Activated naive CD8-positive, alpha-beta T cell treated with anti-CD3 and anti-CD28 coated beads, Interleukin-2, amount 10 ng/mL, durations not matched to agents 7 days and 5 days (primary cell): Measurements from ENCODE around the gene SPEF1. TPM values are rescaled to one million over a fixed set of nuclear protein-coding genes. Genes with fewer than 3 reads are reported as not detected.

Experiments used
- ATAC-seq: fragments of 150-1000 bp; cut with Tn5 transposase; one replicate; pipeline ENCODE4 v1.10.0; 2021; ENCODE audit warnings: low read depth, moderate library complexity
- POLR2A ChIA-PET: fragments of 350-600 bp; sonication (Branson Sonifier 250); formaldehyde crosslinking; loops from one replicate; lab custom pipeline; 2021; ENCODE audit warnings: antibody characterized with exemption; lab: Charles Lee
- DNase-seq: peaks from one replicate; pipeline ENCODE4 v3.0.0; 2021
- H3K27ac Mint-ChIP-seq: one replicate; pipeline ENCODE4 v1.8.0; 2022; ENCODE audit warnings: mild to moderate bottlenecking, mixed read lengths
- H3K27me3 Mint-ChIP-seq: one replicate; pipeline ENCODE4 v1.8.0; 2022; ENCODE audit warnings: mild to moderate bottlenecking, moderate library complexity, mixed read lengths
- H3K36me3 Mint-ChIP-seq: one replicate; pipeline ENCODE4 v1.8.0; 2021; ENCODE audit warnings: mild to moderate bottlenecking, mixed read lengths
- H3K4me1 Mint-ChIP-seq: one replicate; pipeline ENCODE4 v1.8.0; 2021; ENCODE audit warnings: mixed read lengths
- H3K4me3 Mint-ChIP-seq: one replicate; pipeline ENCODE4 v1.8.0; 2022; ENCODE audit warnings: mild to moderate bottlenecking, moderate library complexity, mixed read lengths
- H3K9me3 Mint-ChIP-seq: one replicate; pipeline ENCODE4 v1.8.0; 2021; ENCODE audit warnings: mixed read lengths
- total RNA-seq, 2 experiments: library from RNA; stranded (reverse); gene quantifications; one replicate each; pipeline ENCODE4 v1.2.3, GENCODE V29; 2021

Gene SPEF1
- total RNA-seq, 2 experiments from 2014 or later = not detected

GRCh38 chr20:3802524-3803239 lies 21.4 kb upstream of the SPEF1 start:
- Mint-ChIP-seq H3K4me3 (no peak overlapping the region), H3K36me3 (peaks cover 58% of the 10 kb centered on the region), H3K27ac (peak overlapping the region; percentile 71), H3K4me1 (peaks cover 59% of the 10 kb centered on the region), H3K27me3 (no peaks in the 10 kb centered on the region), H3K9me3 (no peaks in the 10 kb centered on the region)
- POLR2A ChIA-PET = no interaction called here
- no peak for DNase-seq
- ATAC-seq = no peak

DNA sequence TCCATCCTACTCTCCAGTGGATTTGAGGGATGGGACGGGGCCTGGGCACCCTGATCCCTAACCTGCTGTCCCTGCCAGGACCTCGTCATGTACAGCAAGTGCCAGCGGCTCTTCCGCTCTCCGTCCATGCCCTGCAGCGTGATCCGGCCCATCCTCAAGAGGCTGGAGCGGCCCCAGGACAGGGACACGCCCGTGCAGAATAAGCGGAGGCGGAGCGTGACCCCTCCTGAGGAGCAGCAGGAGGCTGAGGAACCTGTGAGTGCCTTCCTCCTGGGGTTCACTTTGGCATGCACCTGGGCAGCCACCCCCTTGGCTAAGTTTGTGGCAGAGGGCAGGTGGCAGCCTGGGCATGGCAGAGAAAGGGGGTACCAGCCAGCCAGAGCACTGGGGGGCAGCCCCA lies 20.6 kb upstream of the SPEF1 start:
- H3K36me3 Mint-ChIP-seq = peaks cover 61% of the 10 kb centered on the region
- POLR2A ChIA-PET = interaction anchor here (4.6 kb wide), 1 partner anchor 10 kb away, joined by 59 read pairs; no protein-coding TSS in a partner anchor
- no peak overlapping the region for H3K27ac Mint-ChIP-seq
- ATAC-seq (no peak), DNase-seq (no peak)
- peaks cover 55% of the 10 kb centered on the region for H3K4me1 Mint-ChIP-seq
- H3K27me3 Mint-ChIP-seq = no peaks in the 10 kb centered on the region
- H3K9me3 Mint-ChIP-seq = no peaks in the 10 kb centered on the region
- H3K4me3 Mint-ChIP-seq = no peak overlapping the region

DNA sequence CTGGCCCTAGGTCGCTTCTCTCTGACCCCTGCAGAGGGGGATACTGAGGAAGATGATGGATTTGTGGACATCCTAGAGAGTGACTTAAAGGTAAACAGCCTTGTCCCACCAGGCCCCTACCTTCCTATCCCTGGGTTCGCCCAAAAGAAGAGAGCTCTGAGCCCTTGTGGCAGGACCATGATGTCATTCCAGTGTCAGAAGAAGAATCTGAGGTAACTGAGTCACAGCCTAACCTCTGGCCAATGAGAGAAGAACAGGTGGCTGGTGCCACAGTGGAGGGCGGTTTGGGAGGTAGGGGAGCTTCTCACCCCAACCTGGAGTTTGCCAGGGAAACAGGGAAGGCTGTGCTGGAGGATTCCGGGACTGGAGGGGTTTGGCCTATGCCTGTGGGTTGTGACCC lies 20.1 kb upstream of the SPEF1 start:
- peaks cover 52% of the 10 kb centered on the region for H3K4me1 Mint-ChIP-seq

DNA sequence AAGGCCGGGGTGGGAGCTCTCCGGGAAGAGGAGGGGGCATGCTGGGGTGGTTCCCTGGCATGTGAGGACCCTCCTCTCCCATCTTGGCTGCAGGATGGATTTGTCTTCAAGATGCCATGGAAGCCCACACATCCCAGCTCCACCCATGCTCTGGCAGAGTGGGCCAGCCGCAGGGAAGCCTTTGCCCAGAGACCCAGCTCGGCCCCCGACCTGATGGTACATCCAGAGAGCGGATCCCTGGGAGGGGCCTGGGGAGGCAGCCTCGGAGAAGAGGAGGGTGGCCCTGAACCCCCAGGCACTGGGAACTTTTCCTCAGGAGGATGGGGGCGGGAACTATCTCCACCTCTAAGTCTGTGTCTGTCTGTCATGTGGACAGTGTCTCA lies 19.6 kb upstream of the SPEF1 start:
- no peak for DNase-seq
- Mint-ChIP-seq H3K36me3 (peaks cover 56% of the 10 kb centered on the region), H3K4me3 (no peak overlapping the region), H3K4me1 (peaks cover 49% of the 10 kb centered on the region), H3K9me3 (no peaks in the 10 kb centered on the region), H3K27me3 (no peaks in the 10 kb centered on the region), H3K27ac (peak overlapping the region; percentile 11)
- ATAC-seq = no peak
- POLR2A ChIA-PET = interaction anchor here (1.0 to 4.6 kb wide), 5 partner anchors 11 to 19 kb away, joined by 3 to 59 read pairs (median 9); partner anchors contain the start of genes AP5S1 and CENPB

More for the DNA sequence above, 20.1 kb upstream of the SPEF1 start:
- Mint-ChIP-seq H3K27ac (peak overlapping the region; percentile 11), H3K36me3 (peaks cover 59% of the 10 kb centered on the region), H3K9me3 (no peaks in the 10 kb centered on the region), H3K27me3 (no peaks in the 10 kb centered on the region), H3K4me3 (no peak overlapping the region)
- no peak for DNase-seq
- POLR2A ChIA-PET = interaction anchor here (1.0 to 4.6 kb wide), 5 partner anchors 11 to 19 kb away, joined by 3 to 59 read pairs (median 9); partner anchors contain the start of genes AP5S1 and CENPB
- ATAC-seq = no peak

GRCh38 chr20:3800256-3800877 lies 19.1 kb upstream of the SPEF1 start:
- Mint-ChIP-seq H3K9me3 (no peaks in the 10 kb centered on the region), H3K4me3 (peak overlapping the region; percentile 90), H3K27ac (peak overlapping the region; percentile 84), H3K4me1 (peaks cover 50% of the 10 kb centered on the region), H3K27me3 (no peaks in the 10 kb centered on the region), H3K36me3 (peaks cover 54% of the 10 kb centered on the region)
- DNase-seq (no peak), ATAC-seq (no peak)
- POLR2A ChIA-PET = interaction anchor here (1.0 to 4.6 kb wide), 7 partner anchors 9 to 20 kb away, joined by 3 to 59 read pairs (median 7); partner anchors contain the start of genes AP5S1 and CENPB

DNA sequence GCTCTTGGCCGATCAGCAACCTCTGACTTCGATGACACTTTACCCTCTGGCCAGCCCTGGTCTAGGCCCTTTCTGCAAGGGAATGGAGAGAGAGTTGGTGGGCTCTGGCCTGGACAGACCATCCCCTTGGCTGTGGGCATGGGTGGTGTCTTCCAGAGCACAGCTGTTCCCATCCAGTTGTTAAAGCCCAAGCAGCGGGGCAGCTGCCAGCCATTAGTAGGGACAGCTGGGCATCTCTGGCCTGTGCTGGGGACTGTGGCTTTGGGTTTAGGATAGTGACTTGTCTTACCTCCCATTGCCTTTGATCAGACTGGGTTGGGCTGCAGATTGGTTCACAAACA lies 17.6 kb upstream of the SPEF1 start:
- DNase-seq (no peak), ATAC-seq (no peak)
- H3K4me1 Mint-ChIP-seq = peaks cover 44% of the 10 kb centered on the region
- H3K27ac Mint-ChIP-seq = peak overlapping the region; percentile 84
- H3K36me3 Mint-ChIP-seq = peaks cover 42% of the 10 kb centered on the region
- H3K27me3 Mint-ChIP-seq = no peaks in the 10 kb centered on the region
- POLR2A ChIA-PET = interaction anchor here (1.0 to 4.6 kb wide), 6 partner anchors 11 to 22 kb away, joined by 7 to 59 read pairs (median 11); partner anchors contain the start of genes AP5S1 and CENPB
- no peaks in the 10 kb centered on the region for H3K9me3 Mint-ChIP-seq
- peak overlapping the region; percentile 90 for H3K4me3 Mint-ChIP-seq

GRCh38 chr20:3798373-3798768 lies 17.1 kb upstream of the SPEF1 start:
- POLR2A ChIA-PET = interaction anchor here (0.7 to 4.6 kb wide), 4 partner anchors 14 to 258 kb away, joined by 4 to 59 read pairs (median 8); no protein-coding TSS in a partner anchor

GRCh38 chr20:3797592-3798372 lies 16.5 kb upstream of the SPEF1 start:
- Mint-ChIP-seq H3K36me3 (peaks cover 35% of the 10 kb centered on the region), H3K4me3 (peak overlapping the region; percentile 90), H3K9me3 (no peaks in the 10 kb centered on the region), H3K4me1 (peaks cover 40% of the 10 kb centered on the region), H3K27me3 (no peaks in the 10 kb centered on the region), H3K27ac (peak overlapping the region; percentile 84)
- DNase-seq (peak; percentile 69), ATAC-seq (peak; percentile 41)
- POLR2A ChIA-PET = interaction anchor here (0.7 to 4.6 kb wide), 6 partner anchors 14 to 258 kb away, joined by 3 to 59 read pairs (median 8); partner anchors contain the start of gene ADISSP

More at GRCh38 chr20:3798373-3798768, 17.1 kb upstream of the SPEF1 start:
- H3K27me3 Mint-ChIP-seq = no peaks in the 10 kb centered on the region
- peaks cover 37% of the 10 kb centered on the region for H3K36me3 Mint-ChIP-seq
- no peaks in the 10 kb centered on the region for H3K9me3 Mint-ChIP-seq
- ATAC-seq = no peak
- H3K4me3 Mint-ChIP-seq = peak overlapping the region; percentile 90
- H3K27ac Mint-ChIP-seq = peak overlapping the region; percentile 84
- DNase-seq = no peak
- H3K4me1 Mint-ChIP-seq = peaks cover 43% of the 10 kb centered on the region

GRCh38 chr20:3797226-3797545 lies 15.9 kb upstream of the SPEF1 start:
- peak overlapping the region; percentile 90 for H3K4me3 Mint-ChIP-seq
- no peak for ATAC-seq
- H3K36me3 Mint-ChIP-seq = peaks cover 30% of the 10 kb centered on the region
- peak; percentile 37 for DNase-seq
- H3K27me3 Mint-ChIP-seq = no peaks in the 10 kb centered on the region
- POLR2A ChIA-PET = interaction anchor here (0.8 to 2.9 kb wide), 3 partner anchors 23 to 48 kb away, joined by 3 to 16 read pairs (median 8); partner anchors contain the start of genes ADISSP and AP5S1
- peak overlapping the region; percentile 84 for H3K27ac Mint-ChIP-seq
- H3K9me3 Mint-ChIP-seq = no peaks in the 10 kb centered on the region
- peaks cover 36% of the 10 kb centered on the region for H3K4me1 Mint-ChIP-seq

DNA sequence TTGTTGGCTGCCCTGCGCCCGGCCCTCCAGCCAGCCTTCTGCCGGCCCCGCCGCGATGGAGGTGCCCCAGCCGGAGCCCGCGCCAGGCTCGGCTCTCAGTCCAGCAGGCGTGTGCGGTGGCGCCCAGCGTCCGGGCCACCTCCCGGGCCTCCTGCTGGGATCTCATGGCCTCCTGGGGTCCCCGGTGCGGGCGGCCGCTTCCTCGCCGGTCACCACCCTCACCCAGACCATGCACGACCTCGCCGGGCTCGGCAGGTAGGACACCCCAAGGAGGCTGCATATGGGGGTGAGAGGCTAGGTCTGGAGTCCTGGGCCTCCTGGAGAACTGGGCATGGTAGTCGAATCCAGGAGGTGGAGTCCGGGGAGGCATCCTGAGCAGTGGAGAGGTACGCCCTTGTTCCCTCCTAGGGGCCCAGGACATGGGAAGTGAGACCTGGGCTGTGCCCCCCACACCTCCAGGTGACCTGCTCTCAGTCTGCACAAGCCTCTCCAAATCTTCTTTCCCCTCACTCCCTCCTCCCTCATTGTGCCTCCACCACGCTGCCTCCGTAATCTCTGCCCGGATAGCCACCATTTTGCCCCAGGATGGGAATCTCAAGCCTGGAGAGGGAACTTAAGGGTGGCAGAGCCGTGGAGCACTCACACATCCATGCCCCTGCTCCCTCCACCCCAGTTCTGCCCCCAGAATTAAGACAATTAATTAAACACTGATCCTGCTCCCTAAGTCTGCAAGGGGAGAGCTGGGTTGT lies 15.4 kb upstream of the SPEF1 start:
- ATAC-seq (no peak), DNase-seq (no peak)
- POLR2A ChIA-PET = interaction anchor here (0.6 to 2.9 kb wide), 8 partner anchors 9 to 107 kb away, joined by 3 to 16 read pairs (median 8); partner anchors contain the start of genes ADISSP, AP5S1 and CENPB
- Mint-ChIP-seq H3K27ac (peak overlapping the region; percentile 84), H3K27me3 (no peaks in the 10 kb centered on the region), H3K36me3 (peaks cover 30% of the 10 kb centered on the region), H3K4me1 (peaks cover 36% of the 10 kb centered on the region), H3K9me3 (no peaks in the 10 kb centered on the region), H3K4me3 (peak overlapping the region; percentile 90)

DNA sequence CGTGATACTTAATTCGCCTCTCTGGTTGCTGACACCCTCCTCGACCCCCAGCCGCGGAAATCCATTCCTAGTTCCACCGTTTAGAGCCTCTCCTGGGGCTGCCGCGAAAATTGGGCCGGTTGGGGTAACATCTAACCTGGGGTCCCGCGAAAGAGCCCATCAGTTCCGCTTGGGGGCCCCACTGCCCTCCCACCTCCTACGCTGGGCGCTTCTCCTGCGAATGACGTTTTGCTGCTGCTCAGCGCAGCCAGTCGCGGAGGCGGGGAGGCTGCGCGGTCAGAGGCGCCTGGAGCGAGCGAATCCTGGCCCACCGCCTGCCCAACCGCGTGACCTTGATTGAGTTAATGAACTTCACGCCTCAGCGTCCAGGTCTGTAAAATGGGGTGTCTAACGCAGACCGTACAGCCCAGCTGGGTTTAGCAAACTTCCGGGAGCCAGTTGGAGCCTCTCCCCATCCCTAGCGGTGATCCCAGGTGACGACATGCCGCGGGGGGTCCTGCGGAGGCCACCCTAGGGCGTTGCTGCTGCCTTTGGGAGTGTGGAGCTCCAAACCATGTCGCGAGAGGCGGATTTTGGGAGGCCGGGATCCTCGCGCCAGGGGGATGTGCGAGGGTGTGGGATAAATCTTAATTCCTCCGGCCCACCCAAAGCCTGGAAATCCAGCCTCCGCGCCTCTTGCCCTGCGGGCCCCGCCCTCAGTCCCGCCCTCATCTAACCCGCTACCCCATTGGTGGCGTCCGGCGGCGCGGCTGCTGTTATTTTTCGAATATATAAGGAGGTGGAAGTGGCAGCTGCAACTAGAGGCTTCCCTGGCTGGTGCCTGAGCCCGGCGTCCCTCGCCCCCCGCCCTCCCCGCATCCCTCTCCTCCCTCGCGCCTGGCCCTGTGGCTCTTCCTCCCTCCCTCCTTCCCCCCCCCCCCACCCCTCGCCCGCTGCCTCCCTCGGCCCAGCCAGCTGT lies 14.5 kb upstream of the SPEF1 start, which contains the start of gene CDC25B:
CDC25B (plus strand) TSS at position 800 of the 958 bp plus-strand sequence. CDS start 222 bp downstream, outside the sequence.
- H3K4me1 Mint-ChIP-seq = peaks cover 34% of the 10 kb centered on the region
- no peaks in the 10 kb centered on the region for H3K27me3 Mint-ChIP-seq
- no peaks in the 10 kb centered on the region for H3K9me3 Mint-ChIP-seq
- peak; percentile 87 for DNase-seq
- peak within 1 kb of the TSS; percentile 90 for H3K4me3 Mint-ChIP-seq
- H3K27ac Mint-ChIP-seq = peak within 1 kb of the TSS; percentile 92
- ATAC-seq = peak; percentile 68
- H3K36me3 Mint-ChIP-seq = peaks cover 28% of the 10 kb centered on the region
- POLR2A ChIA-PET = interaction anchor here (0.6 to 2.9 kb wide), 7 partner anchors 9 to 108 kb away, joined by 3 to 16 read pairs (median 8); partner anchors contain the start of genes ADISSP, AP5S1 and CENPB
